HL-60/S4 (cell line): ENCODE results near the gene ZNF443.
"Not testable (repeated sequence)": the region's sequence is repeated elsewhere in the genome, so short reads cannot be mapped to it uniquely, and the experiment has no call there.

Source experiments
- in situ Hi-C: fragments of 300-500 bp; cut with MboI; formaldehyde crosslinking; loops from 2 replicates; pipeline ENCODE4 v1.14.3; 2022; ENCODE audit warnings: low sequenced_read_pairs

ZNF443 gene

DNA sequence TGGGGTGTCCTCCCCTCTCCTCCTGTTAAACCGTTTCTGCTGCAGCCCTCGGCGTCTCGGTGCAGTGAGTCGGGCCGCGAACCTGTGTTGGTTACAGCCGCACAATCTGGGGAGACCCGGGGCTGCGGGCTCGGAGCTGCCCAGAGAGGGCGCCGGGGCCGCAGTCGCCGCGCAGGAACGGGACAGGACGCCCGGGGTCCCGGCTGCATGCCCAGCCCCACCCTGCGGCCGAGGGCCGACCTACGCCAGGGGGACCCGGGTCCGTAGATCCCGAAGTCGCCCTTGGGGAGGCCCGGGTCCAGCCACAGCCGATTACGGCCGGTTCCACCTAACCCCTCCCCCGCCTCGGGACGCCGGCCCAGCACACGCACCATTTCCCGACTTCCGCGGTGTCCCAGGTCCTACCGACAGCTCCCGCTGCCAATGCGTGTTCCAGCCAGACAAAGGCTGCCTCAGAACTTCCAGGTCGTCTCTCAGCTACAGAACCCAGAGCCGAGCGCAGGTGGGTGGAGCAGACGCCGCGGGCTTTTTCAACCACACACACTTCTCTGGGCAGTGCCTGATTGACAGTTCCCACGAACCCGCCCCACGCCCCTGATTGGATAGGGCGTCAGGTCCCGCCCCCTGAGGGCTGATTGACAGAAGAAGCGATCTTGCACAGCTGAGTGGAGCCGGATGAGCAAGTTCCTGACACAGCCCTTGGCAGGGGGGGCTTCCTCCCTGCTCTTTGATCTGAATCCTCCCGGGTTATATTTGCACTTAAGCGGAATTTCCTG lies at the start of gene ZNF443:
Gene ZNF443 (minus strand): TSS at position 481 of the 776 bp plus-strand sequence. CDS start 107 bp downstream, at position 374.
- in situ Hi-C loops, result no loop called here

DNA sequence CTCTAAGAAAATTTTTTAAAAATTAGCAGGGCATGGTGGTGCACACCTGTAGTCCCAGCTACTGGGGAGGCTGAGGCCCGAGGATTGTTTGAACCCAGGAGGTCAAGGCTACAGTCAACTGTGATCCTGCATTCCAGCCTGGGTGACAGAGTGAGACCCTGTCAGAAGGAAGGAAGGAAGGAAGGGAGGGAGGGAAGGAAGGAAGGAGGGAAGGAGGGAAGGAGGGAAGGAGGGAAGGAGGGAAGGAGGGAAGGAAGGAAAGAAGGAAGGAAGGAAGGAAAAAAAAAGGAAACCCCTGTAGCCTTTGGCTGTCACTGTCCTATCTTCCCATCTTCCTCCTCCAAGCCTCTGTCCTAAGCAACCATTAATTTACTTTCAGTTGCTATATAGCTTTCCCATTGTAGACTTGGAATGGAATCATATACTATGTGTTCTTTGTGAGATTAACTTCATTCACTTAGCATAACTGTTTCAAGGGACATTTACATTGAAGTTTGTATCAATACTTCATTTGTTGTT lies 45.5 kb upstream of the ZNF443 start:
- in situ Hi-C loops, result not testable (repeated sequence)

DNA sequence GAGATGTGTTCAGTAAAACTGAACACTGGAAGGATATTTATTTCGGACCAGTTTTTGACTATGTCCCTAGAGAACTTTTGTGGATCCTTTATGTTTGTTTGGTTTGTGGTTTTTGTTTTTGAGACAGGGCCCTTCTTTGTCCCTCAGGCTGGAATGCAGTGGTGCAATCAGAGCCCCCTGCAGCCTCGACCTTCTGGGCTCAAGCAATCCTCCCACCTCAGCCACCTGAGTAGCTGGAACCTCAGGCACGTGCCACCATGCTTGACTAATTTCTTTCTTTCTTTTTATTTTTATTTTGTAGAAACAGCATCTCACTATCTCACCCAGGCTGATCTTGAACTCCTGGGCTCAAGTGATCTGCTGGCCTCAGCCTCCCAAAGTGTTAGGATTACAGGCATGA lies 44.8 kb upstream of the ZNF443 start:
- in situ Hi-C loops, result no loop called here

DNA sequence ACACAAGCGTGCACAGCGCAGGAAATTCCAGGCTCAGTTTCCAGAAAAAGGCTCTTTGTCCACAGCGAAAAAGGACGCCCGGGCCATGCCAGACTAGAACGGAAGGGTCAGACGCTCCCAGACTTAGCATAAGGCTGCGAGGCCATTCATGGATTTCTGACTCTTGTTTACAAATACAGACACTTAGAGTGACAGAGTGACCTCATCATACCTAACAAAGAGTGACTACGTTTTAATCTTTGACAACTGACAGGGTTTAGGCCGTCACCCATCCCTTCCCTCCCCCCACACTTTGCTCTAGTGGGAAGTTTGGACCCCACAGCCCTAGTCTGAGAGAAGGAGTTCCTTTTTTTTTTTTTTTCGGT lies 44.2 kb upstream of the ZNF443 start:
- in situ Hi-C loops, result no loop called here

DNA sequence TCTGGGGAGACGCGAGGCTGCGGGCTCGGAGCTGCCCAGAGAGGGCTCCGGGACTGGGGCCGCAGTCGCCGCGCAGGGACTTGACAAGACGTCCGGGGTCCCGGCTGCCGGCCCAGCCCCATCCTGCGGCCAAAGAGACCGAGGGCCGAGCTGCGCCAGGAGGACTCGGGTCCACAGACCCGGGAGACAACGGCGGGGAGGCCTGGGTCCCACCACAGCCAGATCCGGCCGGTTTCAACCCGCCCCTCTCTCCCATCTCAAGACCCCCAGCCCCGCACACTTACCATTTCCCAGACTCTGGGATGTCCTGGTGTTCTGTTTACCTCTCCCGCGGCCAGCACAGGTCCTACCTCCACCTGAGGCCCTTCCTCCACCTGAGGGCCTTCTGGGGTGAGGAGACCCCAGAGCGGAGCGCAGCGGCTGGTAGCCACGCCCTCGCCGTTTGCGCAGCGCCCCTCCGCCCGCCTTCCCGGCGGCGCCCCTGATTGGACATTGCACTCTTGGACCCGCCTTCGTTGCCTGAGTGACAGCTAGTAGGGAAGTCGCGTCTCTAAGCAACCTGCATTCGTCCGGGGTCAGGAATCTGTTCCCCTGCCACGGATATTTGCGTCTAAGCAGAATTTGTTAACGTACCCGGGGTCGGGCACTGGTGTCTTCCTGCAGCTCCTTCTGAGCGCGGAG lies 43.7 kb upstream of the ZNF443 start, which contains the start of gene ZNF709:
Gene ZNF709 (minus strand): TSS at position 446 of the 681 bp plus-strand sequence. CDS start 159 bp downstream, at position 287.
- in situ Hi-C loops, result no loop called here

DNA sequence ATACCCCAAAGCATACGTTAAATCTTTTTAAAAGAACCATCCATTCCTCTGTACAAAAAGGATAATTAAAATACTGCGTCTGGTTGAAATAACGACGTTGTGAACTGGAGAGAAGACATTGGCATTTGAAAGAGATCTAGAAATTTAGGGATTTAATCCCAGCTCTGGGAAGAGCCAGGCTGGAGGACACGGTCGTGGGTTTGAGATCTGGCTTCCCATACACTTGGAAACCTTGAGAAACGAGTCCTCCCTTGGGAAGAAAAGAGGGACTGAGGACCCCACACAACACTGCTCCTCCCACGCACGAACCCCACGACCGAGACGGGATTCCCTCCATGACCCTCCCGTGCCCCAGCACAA lies 43.2 kb upstream of the ZNF443 start:
- in situ Hi-C loops, result no loop called here

DNA sequence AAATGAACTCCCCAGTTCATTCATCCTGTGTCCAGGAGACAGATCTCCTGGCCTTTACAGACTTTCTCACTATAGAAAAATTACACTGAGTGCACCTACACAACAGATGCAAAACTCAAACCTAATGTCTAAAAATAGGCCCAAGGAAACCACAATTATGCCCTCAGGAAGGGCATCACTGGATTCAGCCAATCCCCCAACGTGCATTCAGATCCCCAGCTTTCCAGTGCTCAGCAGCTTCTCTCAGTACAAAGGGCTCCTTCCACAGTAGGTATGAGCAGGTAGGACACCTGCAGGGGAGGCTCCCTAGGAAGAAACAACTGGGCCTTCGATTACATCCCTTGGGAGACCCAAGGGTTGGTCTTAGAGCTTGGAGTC lies 41.7 kb upstream of the ZNF443 start:
- in situ Hi-C loops, result no loop called here

DNA sequence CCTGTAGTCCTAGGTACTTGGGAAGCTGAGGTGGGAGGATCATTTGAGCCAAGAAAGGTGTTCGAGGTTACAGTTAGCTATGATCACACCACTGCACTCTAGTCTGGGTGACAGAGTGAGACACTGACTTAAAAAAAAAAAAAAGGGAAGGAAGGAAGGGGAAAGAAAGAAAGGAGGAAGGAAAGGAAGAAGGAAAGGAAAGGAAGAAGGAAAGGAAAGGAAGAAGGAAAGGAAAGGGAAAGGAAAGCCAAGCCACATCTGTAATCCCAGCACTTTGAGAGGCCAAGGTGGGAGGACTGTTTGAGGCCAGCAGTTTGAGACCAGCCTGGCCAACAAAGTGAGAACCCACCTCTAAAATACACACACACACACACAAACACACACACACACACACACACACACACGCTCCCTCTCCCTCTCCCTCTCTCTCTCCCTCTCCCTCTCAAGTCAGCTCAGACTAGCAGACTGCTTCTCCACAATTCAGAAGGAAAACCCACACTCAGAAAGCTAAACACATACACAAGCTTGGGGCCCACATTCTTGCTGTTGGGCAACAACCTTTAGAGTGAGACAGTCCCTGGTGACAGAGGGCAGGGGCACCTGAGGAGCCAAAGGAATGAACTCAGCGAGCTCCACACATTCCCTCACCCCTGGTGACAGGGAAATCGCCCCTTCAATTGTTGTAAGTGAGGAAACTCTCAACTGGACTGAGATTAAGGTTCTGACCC lies 41.1 kb upstream of the ZNF443 start:
- in situ Hi-C loops, result no loop called here

DNA sequence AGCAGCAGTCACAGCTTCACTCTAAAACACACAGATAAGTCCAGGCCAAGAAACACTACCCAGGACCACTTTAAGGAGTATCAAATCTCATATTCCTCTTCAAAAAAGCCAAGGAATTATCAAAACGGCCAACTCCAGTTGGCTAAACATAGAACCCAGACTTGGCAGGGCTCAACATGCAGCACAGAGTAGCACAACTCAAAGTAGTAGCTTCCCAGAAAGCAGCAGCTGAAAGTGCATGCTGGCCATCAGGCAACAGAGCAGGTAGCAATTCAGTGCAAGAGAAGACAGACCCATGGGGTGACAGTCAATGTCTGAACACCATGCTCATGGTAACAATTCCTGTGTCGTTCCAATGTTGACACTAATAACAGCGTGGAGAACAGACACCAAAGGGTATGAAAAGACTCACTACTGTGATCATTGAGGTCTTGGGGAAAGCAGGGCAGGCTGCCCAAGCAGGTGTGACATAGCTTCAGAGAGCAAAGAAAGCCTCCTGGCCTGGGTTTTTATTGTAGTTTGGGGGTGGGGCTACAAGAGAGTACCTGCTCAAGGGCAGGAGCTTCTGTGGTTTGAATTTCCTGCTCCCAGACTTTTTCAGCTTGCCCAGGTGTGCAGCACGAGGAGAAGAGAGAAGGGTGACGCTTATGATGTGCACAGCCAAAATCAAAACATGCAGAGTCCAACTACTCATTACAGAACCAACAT lies 37.6 kb upstream of the ZNF443 start:
- in situ Hi-C loops, result no loop called here

DNA sequence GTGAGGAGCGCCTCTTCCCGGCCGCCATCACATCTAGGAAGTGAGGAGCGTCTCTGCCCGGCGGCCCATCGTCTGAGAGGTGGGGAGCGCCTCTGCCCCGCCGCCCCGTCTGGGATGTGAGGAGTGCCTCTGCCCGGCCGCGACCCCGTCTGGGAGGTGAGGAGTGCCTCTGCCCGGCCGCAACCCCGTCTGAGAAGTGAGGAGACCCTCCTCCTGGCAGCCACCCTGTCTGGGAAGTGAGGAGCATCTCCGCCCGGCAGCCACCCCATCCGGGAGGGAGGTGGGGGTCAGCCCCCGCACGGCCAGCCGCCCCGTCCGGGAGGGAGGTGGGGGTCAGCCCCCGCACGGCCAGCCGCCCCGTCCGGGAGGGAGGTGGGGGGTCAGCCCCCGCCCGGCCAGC lies 26.8 kb upstream of the ZNF443 start:
- in situ Hi-C loops, result not testable (repeated sequence)

DNA sequence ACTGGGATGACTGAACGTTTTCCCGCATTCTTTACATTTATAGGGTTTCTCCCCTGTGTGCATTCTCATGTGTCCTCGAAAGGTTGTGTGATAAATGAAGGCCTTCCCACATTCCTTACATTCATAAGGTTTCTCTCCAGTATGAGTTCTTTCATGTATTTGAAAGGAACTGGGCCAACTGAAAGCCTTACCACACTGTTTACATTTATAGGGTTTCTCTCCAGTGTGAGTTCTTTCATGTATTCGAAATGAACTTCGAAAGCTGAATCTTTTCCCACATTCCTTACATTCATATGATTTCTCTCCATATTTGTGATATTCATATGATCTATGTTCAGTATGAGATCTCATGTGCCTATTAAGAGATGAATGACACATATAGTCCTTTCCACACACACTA lies 24.4 kb upstream of the ZNF443 start:
- in situ Hi-C loops, result no loop called here

DNA sequence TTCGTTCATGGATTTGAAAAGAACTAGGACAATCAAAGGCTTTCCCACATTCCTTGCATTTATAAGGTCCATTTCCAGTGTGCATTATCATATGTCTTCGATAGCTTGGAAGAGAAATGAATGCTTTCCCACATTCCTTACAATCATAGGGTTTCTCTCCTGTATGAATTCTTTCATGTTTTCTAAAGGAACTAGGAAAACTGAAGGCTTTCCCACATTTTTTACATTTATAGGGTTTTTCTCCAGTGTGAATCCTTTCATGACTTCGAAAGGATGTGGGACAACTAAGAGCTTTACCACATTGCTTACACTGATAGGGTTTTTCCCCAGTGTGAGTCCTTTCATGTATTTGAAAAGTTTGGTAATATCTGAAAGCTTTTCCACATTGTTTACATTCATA lies 23.9 kb upstream of the ZNF443 start:
- in situ Hi-C loops, result no loop called here

DNA sequence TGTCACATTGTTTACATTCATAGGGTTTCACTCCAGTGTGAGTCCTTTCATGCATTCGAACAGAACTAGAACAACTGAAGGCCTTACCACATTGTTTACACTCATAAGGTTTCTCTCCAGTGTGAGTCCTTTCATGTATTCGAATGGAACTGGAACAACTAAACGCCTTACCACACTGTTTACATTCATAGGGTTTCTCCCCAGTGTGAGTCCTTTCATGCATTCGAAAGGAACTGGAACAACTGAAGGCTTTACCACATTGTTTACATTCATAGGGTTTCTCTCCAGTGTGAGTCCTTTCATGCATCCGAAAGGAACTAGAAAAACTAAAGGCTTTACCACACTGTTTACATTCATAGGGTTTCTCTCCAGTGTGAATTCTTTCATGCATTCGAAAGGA lies 23.3 kb upstream of the ZNF443 start:
- in situ Hi-C loops, result not testable (repeated sequence)

DNA sequence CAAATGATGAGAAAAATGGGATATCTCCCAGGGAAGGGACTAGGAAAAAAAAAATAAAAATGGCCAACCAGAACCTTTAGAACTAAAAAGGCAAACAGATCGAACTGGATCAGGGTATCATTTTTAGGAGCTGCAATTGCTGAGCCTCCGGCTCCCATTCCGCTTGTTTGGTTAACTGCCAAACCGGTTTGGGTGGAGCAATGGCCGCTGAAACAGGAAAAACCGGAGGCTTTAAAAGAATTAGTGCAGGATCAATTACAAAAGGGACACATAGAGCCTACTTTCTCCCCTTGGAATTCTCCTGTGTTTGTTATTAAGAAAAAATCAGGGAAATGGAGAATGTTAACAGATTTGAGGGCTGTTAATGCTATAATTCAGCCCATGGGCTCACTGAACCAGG lies 12.7 kb upstream of the ZNF443 start:
- in situ Hi-C loops, result no loop called here

DNA sequence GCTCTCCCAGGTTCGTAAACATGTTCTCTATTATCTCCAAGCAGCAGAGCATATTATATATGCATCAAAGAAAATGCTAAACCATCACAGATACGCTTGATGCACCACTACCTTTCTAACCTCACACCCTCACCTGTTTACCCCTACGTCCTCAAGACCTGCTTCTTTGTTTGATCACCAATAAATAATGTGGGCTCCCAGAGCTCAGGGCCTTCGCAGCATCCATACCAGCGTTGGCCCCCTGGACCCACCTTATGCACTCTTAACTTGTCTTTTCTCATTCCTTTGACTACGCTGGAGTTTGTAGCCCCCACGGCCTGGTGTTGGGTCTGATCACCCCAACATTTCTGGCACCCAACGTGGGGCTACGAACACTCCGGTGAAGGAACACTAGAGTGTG lies 10.0 kb upstream of the ZNF443 start:
- in situ Hi-C loops, result no loop called here

DNA sequence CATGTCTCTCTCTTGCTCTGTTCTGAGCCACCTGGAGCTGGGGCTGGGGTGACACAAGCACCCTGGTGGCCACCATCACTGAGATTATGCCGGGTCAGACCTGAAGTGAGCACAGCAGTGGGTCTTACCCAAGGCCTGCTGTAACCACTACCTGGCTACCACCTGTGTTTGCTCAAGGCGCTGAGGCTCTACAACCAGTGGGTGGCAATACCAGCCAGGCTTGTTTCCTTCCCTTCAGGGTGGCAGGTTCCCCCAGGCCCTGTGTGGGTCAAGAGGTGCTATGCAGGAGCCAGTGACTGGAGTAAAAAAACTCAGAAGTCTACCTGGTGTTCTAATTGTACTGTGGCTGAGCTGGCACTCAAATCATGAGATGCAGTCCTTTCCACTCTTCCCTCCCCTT lies 8.0 kb upstream of the ZNF443 start:
- in situ Hi-C loops, result no loop called here

DNA sequence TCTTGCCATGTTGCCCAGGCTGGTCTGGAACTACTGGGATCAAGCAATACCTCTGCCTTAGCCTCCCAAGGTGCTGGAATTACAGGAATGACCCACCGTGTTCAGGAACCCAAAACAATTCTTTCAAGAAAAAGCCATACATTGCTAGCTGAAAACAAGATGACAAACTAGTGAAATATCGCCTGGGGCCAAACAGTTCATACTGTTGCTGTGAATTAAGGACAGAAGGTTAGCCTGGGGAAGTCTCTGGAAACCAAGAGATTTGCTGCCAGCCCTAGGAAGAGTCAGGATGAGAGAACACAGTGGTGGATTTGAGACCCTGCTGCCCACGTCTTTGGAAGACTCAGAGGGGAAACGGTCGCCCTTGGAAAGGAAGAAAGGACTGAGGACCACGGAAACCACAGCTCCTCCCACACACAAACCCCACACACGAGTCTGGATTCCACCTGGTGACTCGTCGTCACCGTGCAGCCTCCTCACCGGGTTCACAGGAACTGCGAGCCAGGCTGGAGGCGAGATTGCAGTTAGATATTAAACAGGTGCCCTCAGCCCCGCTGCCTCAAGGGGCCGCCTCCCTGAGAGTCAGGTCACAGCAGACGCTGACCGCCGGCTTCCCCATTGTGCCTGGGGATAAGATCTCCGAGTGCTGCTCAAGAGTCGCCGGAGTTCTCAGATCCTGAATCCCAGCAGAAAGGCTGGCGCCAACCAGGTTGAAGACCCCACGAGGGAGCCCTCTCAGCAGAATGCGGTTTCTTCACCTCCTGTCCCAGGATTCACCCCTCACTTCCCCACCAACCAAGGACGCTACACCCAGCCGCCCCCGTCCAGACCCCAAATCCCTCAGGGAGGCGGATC lies 908 bp downstream of the ZNF443 start:
- in situ Hi-C loops, result not testable (repeated sequence)

DNA sequence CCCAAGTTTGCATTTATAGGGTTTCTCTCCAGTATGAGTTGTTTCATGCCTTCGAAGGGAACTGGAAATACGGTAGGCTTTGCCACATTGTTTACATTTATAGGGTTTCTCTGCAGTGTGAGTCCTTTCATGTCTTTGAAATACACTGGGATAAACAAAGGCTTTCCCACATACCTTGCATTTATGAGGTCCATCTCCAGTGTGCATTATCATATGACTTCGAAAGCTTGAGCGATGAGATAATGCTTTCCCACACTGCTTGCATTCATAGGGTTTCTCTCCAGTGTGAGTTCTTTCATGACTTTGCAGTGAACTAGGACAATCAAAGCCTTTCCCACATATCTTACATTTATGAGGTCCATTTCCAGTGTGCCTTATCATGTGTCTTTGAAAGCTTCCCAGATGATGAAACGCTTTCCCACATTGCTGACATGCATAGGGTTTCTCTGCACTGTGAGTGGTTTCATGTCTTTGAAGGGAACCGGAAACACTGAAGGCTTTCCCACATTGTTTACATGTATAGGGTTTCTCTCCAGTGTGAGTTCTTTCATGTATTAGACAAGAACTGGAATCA lies 10.0 kb downstream of the ZNF443 start:
- in situ Hi-C loops, result not testable (repeated sequence)

DNA sequence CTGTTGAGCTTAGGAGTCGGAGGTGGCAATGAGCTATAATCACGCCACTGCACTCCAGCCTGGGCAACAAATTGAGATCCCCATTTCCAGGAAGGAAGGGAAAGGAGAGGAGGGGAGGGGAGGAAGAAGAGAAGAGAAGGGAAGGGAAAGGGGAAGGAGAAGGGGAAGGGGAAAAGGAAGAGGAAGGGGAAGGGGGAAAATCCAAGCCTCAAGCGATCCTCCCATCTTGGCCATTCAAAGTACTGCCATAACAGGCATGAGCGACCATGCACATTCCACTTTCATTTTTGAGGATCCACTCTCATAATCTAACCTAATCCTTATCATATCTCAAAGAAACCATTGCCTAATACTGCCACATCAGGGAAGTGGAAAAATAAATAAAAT lies 14.9 kb downstream of the ZNF443 start:
- in situ Hi-C loops, result no loop called here
